GM21526 (cell line): ENCODE measurements around the gene SCRN2.

Experiments used
- ATAC-seq: cut with Tn5 transposase; IDR thresholded peaks from one replicate; pipeline ENCODE4 v1.9.1; 2021; ENCODE audit warnings: moderate library complexity; ENCODE audit not compliant: unreplicated experiment, low FRiP score

Gene SCRN2

GRCh38 chr17:47808036-47808829 is 32.8 kb downstream of the SCRN2 start:
- ATAC-seq: no peak

GRCh38 chr17:47807421-47807820 is 33.7 kb downstream of the SCRN2 start:
- no peak for ATAC-seq

- no peak for ATAC-seq
Observed at GRCh38 chr17:47806913-47807255, 34.2 kb downstream of the SCRN2 start.

GRCh38 chr17:47806026-47806912 is 34.8 kb downstream of the SCRN2 start:
- no peak for ATAC-seq

GRCh38 chr17:47804461-47804860 is 36.6 kb downstream of the SCRN2 start:
- ATAC-seq: no peak

- no peak for ATAC-seq
Observed at GRCh38 chr17:47803751-47804150, 37.3 kb downstream of the SCRN2 start.

GRCh38 chr17:47803201-47803600 is 37.9 kb downstream of the SCRN2 start:
- ATAC-seq: no peak

GRCh38 chr17:47802341-47803022 is 38.6 kb downstream of the SCRN2 start:
- ATAC-seq: no peak

- ATAC-seq: no peak
Observed at GRCh38 chr17:47801906-47802305, 39.2 kb downstream of the SCRN2 start.

- no peak for ATAC-seq
Observed at GRCh38 chr17:47801176-47801765, 39.8 kb downstream of the SCRN2 start.

GRCh38 chr17:47800686-47801085 is 40.4 kb downstream of the SCRN2 start:
- ATAC-seq: no peak

- ATAC-seq: no peak
Observed at GRCh38 chr17:47797797-47798196, 43.3 kb downstream of the SCRN2 start.

- ATAC-seq: no peak
Observed at GRCh38 chr17:47792979-47793378, 48.1 kb downstream of the SCRN2 start.

- no peak for ATAC-seq
Observed at GRCh38 chr17:47792457-47792856, 48.6 kb downstream of the SCRN2 start.

GRCh38 chr17:47791025-47791424 is 50.0 kb downstream of the SCRN2 start:
- ATAC-seq: no peak

GRCh38 chr17:47789611-47790561 is 51.2 kb downstream of the SCRN2 start:
- ATAC-seq: no peak
